HG03045 (cell line): ENCODE measurements around the gene TMEM185A.
"Not testable (repeated sequence)": the region's sequence is repeated elsewhere in the genome, so short reads cannot be mapped to it uniquely, and the experiment has no call there.

Experiments
- ATAC-seq: cut with Tn5 transposase; IDR thresholded peaks from one replicate; pipeline ENCODE4 v1.9.1; 2021; ENCODE audit warnings: mild to moderate bottlenecking, moderate library complexity; ENCODE audit not compliant: unreplicated experiment

The TMEM185A gene

GRCh38 chrX:149555251-149555650, 76.3 kb downstream of the TMEM185A start:
- ATAC-seq: not testable (repeated sequence)

DNA sequence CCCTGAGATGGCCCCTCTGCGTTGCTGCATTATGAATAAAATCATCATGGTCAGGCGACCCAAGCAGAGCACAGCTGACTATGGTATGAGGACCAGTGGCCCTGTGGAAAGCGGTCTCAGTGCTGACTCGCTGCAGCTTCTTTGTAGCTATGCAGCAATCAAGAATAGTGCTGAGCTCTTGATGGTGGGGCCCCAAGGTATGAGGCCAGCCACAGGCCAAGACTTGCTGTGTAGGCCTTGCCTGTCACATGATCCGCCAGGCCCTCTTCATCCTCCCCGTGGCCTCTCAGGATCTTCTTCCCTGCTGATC, 79.7 kb downstream of the TMEM185A start:
- ATAC-seq: not testable (repeated sequence)

DNA sequence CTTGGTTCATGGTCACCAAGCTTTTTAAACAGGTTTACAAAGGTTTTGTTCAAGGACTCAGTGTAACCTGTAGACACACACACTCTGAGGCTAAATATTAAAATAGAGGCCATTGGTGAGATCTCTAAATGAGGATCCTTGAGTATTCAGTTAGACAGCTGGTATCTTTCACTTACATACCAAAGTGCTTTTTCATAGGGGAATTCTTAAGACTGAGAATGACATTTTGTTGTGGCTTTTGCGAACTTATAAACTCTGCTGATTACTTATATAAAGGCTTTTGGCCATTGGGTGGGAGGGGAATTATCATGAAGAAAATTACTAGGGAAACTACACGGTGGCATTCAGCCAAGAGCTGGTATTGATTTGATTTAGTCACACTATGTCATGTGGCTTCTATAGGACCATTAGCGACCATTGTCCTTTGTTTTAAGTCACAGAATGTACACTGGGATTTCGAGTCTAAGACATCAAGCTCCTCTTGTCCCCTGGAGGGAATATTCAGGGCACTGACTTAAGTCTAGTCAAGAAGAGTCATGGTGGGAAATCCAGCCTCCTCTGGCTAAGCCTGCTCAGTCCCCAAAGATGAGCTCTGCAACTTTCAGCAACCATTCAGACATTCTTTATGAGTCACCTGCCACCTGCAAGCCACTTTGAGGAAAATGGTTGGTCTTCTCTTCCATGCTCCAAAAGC, 80.2 kb downstream of the TMEM185A start:
- ATAC-seq: not testable (repeated sequence)

DNA sequence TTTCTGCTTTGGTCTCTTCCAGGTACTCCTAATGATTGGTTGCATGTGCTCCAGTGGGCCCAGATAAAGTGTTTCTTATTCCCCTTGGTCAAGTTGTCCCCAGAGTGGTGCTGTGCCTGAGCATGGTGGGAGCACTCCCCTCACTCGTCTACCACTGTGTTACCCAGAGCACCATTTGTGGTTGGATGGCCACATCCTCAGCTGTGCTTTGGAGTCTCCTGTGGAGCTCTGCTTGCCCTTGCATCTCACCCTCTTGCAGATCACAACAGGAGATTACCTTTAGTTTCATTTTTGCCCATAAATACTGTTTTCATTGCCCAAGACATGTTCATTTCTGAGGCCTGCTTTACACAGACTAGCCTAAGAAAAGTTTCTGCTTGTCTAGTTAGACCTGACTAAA, 81.1 kb downstream of the TMEM185A start:
- ATAC-seq: not testable (repeated sequence)

DNA sequence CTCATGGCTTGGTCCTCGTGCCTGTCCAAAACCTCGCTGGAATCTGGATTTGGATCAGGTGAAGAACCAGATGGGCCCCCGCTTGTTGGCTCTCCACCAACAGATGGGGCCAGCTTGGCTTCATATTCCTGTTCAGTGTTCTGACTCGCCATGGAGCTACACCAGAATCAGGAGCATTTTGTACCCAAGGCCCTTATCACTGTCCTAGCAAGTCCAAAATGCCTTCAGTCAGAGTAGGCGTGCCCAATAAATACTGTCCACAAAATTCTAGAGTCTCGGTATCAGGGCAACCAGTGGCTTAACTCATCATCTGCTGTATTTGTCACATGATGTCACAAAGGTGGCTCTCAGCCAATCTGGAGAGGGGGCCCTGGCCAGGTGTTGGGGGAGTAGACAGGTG, 81.9 kb downstream of the TMEM185A start, which contains the start of gene HSFX3:
HSFX3 (minus strand) TSS at position 224 of the 400 bp plus-strand sequence; CDS start at position 152, 72 bp downstream.
- ATAC-seq: not testable (repeated sequence)

DNA sequence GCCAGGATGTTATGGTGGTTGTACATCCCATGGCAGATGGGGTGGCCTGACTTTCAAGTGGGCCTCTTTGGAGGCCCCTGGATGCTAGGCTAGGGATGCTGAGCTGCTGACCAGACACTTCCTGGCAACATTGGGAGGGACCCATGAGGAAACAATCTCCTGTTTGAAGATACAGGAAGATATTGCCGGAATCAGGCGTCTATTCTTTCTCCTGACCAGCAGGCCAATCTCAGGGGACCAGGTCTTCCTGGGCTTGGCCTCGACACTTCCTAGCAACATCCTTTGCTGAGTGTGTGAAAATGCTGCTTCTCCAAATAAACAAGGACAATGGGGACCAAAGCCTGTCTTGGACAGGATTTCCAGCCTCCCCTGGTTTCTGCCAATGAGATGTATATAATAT, 83.8 kb downstream of the TMEM185A start:
- ATAC-seq: not testable (repeated sequence)

GRCh38 chrX:149546962-149547361, 84.6 kb downstream of the TMEM185A start:
- not testable (repeated sequence) for ATAC-seq
